ENCODE measurements around the gene CD300LD. TPM values are rescaled to one million over a fixed set of nuclear protein-coding genes. Genes with fewer than 3 reads are reported as not detected.
"Not testable (repeated sequence)": the region's sequence is repeated elsewhere in the genome, so short reads cannot be mapped to it uniquely, and the experiment has no call there.

CD300LD gene
- total RNA-seq, 1 experiment from 2014 or later, result not detected

GRCh38 chr17:74578979-74579378 is 13.1 kb downstream of the CD300LD start:
- intact Hi-C loops (cut with micrococcal nuclease; ENCODE audit: unreplicated experiment), result no loop called here
- ChIA-PET POLR2A (ENCODE audit: unreplicated experiment) (no interaction called here), CTCF (no interaction called here)
- Histone ChIP-seq H3K9me3 (ENCODE audit: insufficient read depth, low read depth) (no peaks in the 10 kb centered on the region), H3K36me3 (ENCODE audit: low read depth) (no peaks in the 10 kb centered on the region), H3K27me3 (ENCODE audit: insufficient read depth, low read depth) (peaks cover 92% of the 10 kb centered on the region), H3K79me2 (ENCODE audit: low read depth) (no peaks in the 10 kb centered on the region), H3K4me2 (no peak overlapping the region), H3K27ac (no peak overlapping the region), H3F3A (ENCODE audit: insufficient read depth, low read depth) (no peaks in the 10 kb centered on the region), H2AFZ (no peak overlapping the region), H3K4me1 (replicated peaks; ENCODE audit: insufficient read depth) (no peaks in the 10 kb centered on the region), H4K20me1 (ENCODE audit: insufficient read depth) (no peaks in the 10 kb centered on the region), H3K9me2 (ENCODE audit: insufficient read depth) (no peaks in the 10 kb centered on the region), H3K4me3 (no peak overlapping the region)
- no peak for TF ChIP-seq EZH2 (IDR thresholded peaks at IDR 0.05; ENCODE audit: low read depth)
- no peak for TF ChIP-seq CTCF (conservative IDR thresholded peaks at IDR 0.05)
- DNase-seq, result no peak
- no TSS peak for BruUV-seq (replicated peaks)

- H2AFZ ChIP-seq, result no peak overlapping the region
- no peak for DNase-seq
- no peak overlapping the region for H3K4me2 ChIP-seq
- H3K4me1 ChIP-seq (replicated peaks; ENCODE audit: insufficient read depth), result no peaks in the 10 kb centered on the region
- intact Hi-C loops (cut with micrococcal nuclease; ENCODE audit: unreplicated experiment), result no loop called here
- no peak overlapping the region for H3K4me3 ChIP-seq
- ChIA-PET POLR2A (ENCODE audit: unreplicated experiment) (no interaction called here), CTCF (no interaction called here)
- TF ChIP-seq CTCF (conservative IDR thresholded peaks at IDR 0.05) (no peak), EZH2 (IDR thresholded peaks at IDR 0.05; ENCODE audit: low read depth) (no peak)
- peaks cover 92% of the 10 kb centered on the region for H3K27me3 ChIP-seq (ENCODE audit: insufficient read depth, low read depth)
- H3K27ac ChIP-seq, result no peak overlapping the region
- no peaks in the 10 kb centered on the region for H4K20me1 ChIP-seq (ENCODE audit: insufficient read depth)
- no TSS peak for BruUV-seq (replicated peaks)
- no peaks in the 10 kb centered on the region for H3K36me3 ChIP-seq (ENCODE audit: low read depth)
- no peaks in the 10 kb centered on the region for H3K9me2 ChIP-seq (ENCODE audit: insufficient read depth)
- no peaks in the 10 kb centered on the region for H3K79me2 ChIP-seq (ENCODE audit: low read depth)
- no peaks in the 10 kb centered on the region for H3F3A ChIP-seq (ENCODE audit: insufficient read depth, low read depth)
- H3K9me3 ChIP-seq (ENCODE audit: insufficient read depth, low read depth), result no peaks in the 10 kb centered on the region
Measured at GRCh38 chr17:74574489-74575142, 17.5 kb downstream of the CD300LD start.

- CTCF ChIA-PET; H3K4me2 ChIP-seq; DNase-seq; H3K36me3 ChIP-seq (ENCODE audit: low read depth); H3K9me3 ChIP-seq (ENCODE audit: insufficient read depth, low read depth); intact Hi-C loops (cut with micrococcal nuclease; ENCODE audit: unreplicated experiment); H4K20me1 ChIP-seq (ENCODE audit: insufficient read depth); H3K79me2 ChIP-seq (ENCODE audit: low read depth); H3K9me2 ChIP-seq (ENCODE audit: insufficient read depth); POLR2A ChIA-PET (ENCODE audit: unreplicated experiment); H2AFZ ChIP-seq; H3F3A ChIP-seq (ENCODE audit: insufficient read depth, low read depth); H3K27ac ChIP-seq; BruUV-seq (replicated peaks); H3K4me3 ChIP-seq; H3K4me1 ChIP-seq (replicated peaks; ENCODE audit: insufficient read depth): not testable (repeated sequence)
- peaks cover 83% of the 10 kb centered on the region for H3K27me3 ChIP-seq (ENCODE audit: insufficient read depth, low read depth)
Measured at GRCh38 chr17:74573635-74574034, 18.4 kb downstream of the CD300LD start.

GRCh38 chr17:74573169-74573568 is 18.9 kb downstream of the CD300LD start:
- no TSS peak for BruUV-seq (replicated peaks)
- H3K9me3 ChIP-seq (ENCODE audit: insufficient read depth, low read depth), result no peaks in the 10 kb centered on the region
- no peak overlapping the region for H3K27ac ChIP-seq
- no peak overlapping the region for H3K4me3 ChIP-seq
- H3K36me3 ChIP-seq (ENCODE audit: low read depth), result no peaks in the 10 kb centered on the region
- no peak for DNase-seq
- intact Hi-C loops (cut with micrococcal nuclease; ENCODE audit: unreplicated experiment), result no loop called here
- POLR2A ChIA-PET (ENCODE audit: unreplicated experiment), result no interaction called here
- TF ChIP-seq EZH2 (IDR thresholded peaks at IDR 0.05; ENCODE audit: low read depth), result no peak
- TF ChIP-seq CTCF (conservative IDR thresholded peaks at IDR 0.05), result no peak
- H3F3A ChIP-seq (ENCODE audit: insufficient read depth, low read depth), result no peaks in the 10 kb centered on the region
- H3K4me1 ChIP-seq (replicated peaks; ENCODE audit: insufficient read depth), result no peaks in the 10 kb centered on the region
- H3K27me3 ChIP-seq (ENCODE audit: insufficient read depth, low read depth), result peaks cover 79% of the 10 kb centered on the region
- H3K79me2 ChIP-seq (ENCODE audit: low read depth), result no peaks in the 10 kb centered on the region
- no peak overlapping the region for H2AFZ ChIP-seq
- no peaks in the 10 kb centered on the region for H3K9me2 ChIP-seq (ENCODE audit: insufficient read depth)
- no peak overlapping the region for H3K4me2 ChIP-seq
- CTCF ChIA-PET, result no interaction called here
- H4K20me1 ChIP-seq (ENCODE audit: insufficient read depth), result no peaks in the 10 kb centered on the region
